ENCODE data around the gene CSF2. TPM values are rescaled to one million over a fixed set of nuclear protein-coding genes. Genes with fewer than 3 reads are reported as not detected.
"Not testable (repeated sequence)": the region's sequence is repeated elsewhere in the genome, so short reads cannot be mapped to it uniquely, and the experiment has no call there.

The CSF2 gene
- total RNA-seq, 2 donors from 2014 or later: not detected

DNA sequence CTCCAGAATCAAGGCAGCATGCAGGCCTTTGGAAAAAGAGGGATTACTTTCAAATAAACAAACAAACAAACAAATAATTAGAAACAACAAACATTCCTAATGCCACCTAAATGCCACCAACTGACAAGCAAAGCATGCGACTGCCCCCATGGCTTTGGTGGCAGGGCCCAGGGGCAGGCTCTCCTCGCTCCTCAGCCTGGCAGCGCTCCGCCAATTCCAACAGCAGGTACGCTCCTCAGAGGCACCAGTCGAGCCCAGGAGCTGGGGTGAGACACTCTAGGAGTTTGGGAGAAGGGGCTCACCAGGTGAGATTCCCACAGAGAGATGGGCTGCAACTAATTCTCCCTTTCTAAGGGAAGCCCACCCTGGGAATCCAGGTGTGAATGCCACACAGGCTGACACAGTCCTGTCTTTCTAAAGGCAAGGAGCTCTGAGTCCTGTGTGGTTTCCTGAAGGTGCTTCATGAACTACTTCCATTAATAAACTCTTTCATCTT lies 27.8 kb downstream of the CSF2 start:
- intact Hi-C loops (cut with DNase I): no loop called here
- ATAC-seq (no peak), DNase-seq (no peak)

GRCh38 chr5:132102101-132102701 lies 28.6 kb downstream of the CSF2 start:
- no peak for DNase-seq
- intact Hi-C loops (cut with DNase I): no loop called here
- no peak for ATAC-seq

DNA sequence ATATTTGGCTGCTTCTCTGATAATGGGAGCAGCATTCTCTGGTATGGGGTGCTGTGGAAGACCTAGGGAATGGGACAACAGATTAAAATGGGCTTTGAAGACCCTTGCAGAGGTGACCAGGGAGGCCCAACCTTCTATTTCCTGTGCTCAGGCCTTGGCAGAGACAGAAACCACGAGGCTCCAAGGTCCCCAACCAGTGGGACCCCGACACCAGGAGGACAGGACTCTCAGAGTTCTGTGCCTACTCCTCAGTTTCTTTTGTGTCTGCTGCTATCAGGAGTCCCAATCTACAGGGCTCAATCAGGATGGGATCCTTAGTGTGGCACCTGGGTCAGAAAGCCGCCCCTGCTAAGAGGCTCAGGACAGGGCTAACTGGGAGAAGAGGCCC lies 29.3 kb downstream of the CSF2 start:
- DNase-seq: no peak
- no peak for ATAC-seq
- intact Hi-C loops (cut with DNase I): no loop called here

DNA sequence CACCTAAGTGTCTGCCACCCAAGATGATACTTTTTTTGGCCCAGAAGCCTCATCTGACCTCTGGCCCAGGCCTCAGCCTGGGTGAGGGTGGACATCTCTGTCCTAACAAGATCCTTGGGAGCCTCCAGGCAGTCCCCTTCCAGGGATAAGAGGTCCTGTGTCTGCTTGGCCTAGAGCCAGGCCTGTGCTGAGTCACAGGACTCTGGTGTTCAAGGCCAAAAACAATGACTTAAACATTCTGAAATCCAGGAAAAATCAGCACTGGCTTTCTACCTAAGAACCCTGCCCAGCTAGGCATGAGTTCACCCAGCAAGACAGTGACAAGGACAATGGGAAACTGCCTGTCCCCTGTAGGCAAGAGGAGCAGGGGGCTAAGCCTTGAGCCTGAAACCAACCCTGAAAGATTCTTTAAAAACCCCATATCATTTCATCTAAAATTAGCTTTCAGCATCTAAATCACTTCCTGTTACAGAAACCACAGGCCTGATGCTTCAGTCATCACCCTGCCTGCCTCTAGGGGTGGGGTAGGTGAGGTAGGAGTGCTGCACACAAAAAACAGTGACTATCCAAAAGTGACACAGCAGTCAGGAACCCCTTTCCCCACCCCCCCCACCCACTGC lies 29.9 kb downstream of the CSF2 start:
- intact Hi-C loops (cut with DNase I): no loop called here
- DNase-seq (peak; percentile 90), ATAC-seq (peak; percentile 77 to 93)

DNA sequence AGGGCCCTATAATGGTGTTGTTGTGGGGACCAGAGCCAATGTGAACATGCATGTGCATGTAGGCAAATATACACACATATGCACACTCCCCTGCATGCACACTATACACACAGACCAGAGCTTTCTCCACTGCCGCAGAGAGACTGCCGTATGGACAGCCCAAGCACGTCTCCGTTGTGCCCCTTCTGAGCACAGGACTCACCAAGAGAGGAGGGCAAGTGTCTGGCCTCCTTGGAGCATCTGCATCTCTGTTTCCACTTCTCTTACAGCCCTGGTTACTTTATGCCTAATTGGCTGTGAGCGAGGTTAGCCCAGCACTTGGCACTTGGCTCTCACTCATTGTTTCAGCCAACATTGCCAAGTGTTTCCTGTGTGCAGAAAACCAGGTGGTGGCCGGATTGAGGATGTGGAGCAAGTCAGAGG lies 30.4 kb downstream of the CSF2 start:
- ATAC-seq: no peak
- intact Hi-C loops (cut with DNase I): no loop called here
- no peak for DNase-seq

- ATAC-seq (no peak), DNase-seq (no peak)
- intact Hi-C loops (cut with DNase I): no loop called here
These were observed 31.0 kb downstream of the CSF2 start for GRCh38 chr5:132104556-132104955.

- ATAC-seq: no peak
- no peak for DNase-seq
- intact Hi-C loops (cut with DNase I): no loop called here
These were observed 32.1 kb downstream of the CSF2 start for GRCh38 chr5:132105688-132106087.

- DNase-seq; ATAC-seq; intact Hi-C loops (cut with DNase I): not testable (repeated sequence)
These were observed 34.9 kb downstream of the CSF2 start for GRCh38 chr5:132108495-132108894.

DNA sequence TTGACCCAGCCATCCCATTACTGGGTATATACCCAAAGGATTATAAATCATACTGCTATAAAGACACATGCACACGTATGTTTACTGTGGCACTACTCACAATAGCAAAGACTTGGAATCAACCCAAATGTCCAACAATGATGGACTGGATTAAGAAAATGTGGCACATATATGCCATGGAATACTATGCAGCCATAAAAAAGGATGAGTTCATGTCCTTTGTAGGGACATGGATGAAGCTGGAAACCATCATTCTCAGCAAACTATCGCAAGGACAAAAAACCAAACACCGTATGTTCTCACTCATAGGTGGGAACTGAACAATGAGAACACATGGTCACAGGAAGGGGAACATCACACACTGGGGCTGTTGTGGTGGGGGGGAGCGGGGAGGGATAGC lies 35.4 kb downstream of the CSF2 start:
- intact Hi-C loops (cut with DNase I); DNase-seq; ATAC-seq: not testable (repeated sequence)

- no peak for DNase-seq
- ATAC-seq: no peak
- intact Hi-C loops (cut with DNase I): no loop called here
These were observed 36.0 kb downstream of the CSF2 start for GRCh38 chr5:132109494-132110053.

- DNase-seq (no peak), ATAC-seq (no peak)
- intact Hi-C loops (cut with DNase I): no loop called here
These were observed 36.6 kb downstream of the CSF2 start for GRCh38 chr5:132110195-132110594.

DNA sequence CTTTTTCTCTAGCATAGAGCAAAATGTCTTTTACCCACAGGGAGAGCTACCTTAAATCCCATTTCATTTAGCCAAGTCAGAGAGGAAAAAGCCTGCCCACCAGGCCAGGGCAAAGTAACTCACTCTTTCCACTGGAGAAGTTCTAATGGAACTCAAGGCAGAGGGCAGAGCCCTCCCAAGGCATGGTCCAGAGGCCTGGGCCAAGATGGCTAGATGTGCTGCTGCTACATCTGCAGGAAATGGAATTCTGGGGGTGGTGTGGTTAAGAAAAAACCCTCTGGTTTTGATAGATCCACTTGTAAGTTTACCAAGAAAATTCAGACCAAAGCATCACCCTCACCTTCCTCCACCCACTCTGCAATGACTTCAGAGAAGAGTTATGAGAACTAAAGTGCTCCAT lies 37.3 kb downstream of the CSF2 start:
- no peak for ATAC-seq
- no peak for DNase-seq
- intact Hi-C loops (cut with DNase I): no loop called here

GRCh38 chr5:132112111-132112510 lies 38.5 kb downstream of the CSF2 start:
- ATAC-seq: no peak
- intact Hi-C loops (cut with DNase I): no loop called here
- DNase-seq: no peak

DNA sequence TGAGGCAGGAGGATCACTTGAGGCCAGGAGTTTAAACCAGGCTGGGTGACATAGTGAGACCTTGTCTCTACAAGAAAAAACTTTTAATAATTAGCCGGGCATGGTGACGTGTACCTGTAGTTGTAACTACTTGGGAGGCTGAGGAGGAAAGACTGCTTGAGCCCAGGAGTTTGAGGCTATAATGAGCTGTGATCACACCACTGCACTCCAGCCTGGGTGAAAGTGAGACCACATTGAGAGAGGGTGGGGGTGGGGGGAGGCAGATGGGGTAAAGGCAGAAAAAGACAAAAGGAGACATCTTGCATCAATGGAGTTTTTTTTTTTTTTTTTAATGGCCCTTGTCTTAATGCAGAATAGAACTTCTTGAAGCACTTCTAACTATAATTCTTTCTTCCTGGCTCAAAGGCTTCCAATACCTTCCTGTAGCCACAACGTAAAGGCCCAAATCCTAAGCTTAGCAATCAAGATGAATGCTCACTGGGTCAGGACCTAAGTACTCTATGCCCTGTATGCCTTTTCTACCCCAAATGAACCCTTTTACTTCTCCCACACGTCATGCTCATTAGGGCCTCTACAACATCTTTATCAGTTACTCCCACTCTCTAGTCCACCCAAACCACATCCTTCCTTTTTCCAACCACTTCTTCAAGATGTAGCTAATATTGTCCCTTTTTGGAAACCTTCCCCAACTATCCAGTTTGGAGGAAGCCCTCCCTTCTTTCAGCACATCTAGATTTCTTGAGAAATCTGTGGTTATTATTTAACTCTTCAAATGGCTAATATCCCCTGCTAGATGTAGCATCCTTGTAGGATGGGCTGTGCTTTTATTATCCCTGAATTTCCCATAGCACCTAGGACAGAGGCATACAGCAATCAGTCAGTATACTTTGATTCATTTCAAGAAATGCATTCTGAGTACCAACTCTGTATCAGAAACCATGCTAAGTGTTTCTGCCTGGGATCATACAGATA lies 40.8 kb downstream of the CSF2 start:
- DNase-seq (no peak), ATAC-seq (no peak)
- intact Hi-C loops (cut with DNase I): no loop called here

DNA sequence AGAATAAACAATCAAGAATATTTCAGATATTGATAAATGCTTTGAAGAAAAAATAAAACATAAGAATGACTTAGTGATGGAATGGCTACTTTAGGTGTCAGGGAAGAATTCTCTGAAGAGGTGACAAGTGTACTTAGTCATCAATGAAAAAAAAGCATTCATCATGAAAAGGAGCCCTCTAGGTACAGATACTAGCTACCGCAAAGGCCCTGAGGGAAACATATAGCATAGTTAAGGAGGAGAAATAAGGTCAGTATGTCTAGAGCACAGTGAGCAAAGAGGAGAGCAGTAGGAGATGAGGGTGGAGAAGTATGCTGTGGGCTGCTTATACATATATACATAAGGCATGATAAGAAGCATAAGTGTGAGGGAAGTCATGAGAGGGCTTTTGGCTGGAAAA lies 41.8 kb downstream of the CSF2 start:
- DNase-seq (no peak), ATAC-seq (no peak)
- intact Hi-C loops (cut with DNase I): no loop called here

- intact Hi-C loops (cut with DNase I): no loop called here
These were observed 42.5 kb downstream of the CSF2 start for GRCh38 chr5:132116072-132116471.

DNA sequence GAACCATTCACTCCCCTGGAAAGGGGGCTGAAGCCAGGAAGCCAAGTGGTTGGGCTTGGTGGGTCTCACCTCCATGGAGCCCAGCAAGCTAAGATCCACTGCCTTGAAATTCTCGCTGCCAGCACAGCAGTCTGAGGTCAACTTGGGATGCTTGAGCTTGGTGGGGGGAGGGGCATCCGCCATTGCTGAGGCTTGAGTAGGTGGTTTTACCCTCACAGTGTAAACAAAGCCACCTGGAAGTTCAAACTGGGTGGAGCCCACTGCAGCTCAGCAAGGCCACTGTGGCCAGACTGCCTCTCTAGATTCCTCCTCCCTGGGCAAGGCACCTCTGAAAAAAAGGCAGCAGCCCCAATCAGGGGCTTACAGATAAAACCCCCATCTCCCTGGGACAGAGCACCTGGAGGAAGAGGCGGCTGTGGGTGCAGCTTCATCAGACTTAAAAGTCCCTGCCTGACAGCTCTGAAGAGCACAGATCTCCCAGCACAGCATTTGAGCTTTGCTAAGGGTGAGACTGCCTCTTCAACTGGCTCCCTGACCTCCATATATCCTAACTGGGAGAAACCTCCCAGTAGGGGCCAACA lies 43.4 kb downstream of the CSF2 start:
- ATAC-seq; intact Hi-C loops (cut with DNase I): not testable (repeated sequence)

More at GRCh38 chr5:132116072-132116471, 42.5 kb downstream of the CSF2 start:
- DNase-seq (no peak), ATAC-seq (no peak)

GRCh38 chr5:132120717-132121116 lies 47.1 kb downstream of the CSF2 start:
- ATAC-seq; DNase-seq; intact Hi-C loops (cut with DNase I): not testable (repeated sequence)

More for the DNA sequence above, 43.4 kb downstream of the CSF2 start:
- not testable (repeated sequence) for DNase-seq

GRCh38 chr5:132122971-132123370 lies 49.4 kb downstream of the CSF2 start:
- intact Hi-C loops (cut with DNase I); ATAC-seq; DNase-seq: not testable (repeated sequence)

Measured in left cardiac atrium (tissue), 4 donors.